IMR-90 (cell line): ENCODE measurements around the gene UGT1A3.

Experiments used
- BHLHE40 ChIP-seq: fragments of 150-350 bp; IDR thresholded peaks from 2 replicates; pipeline ENCODE4 v1.6.1; 2016; ENCODE audit warnings: mild to moderate bottlenecking, low read depth, low read length
- CTCF ChIP-seq: conservative IDR thresholded peaks from 2 replicates; pipeline ENCODE4 v1.5.1; 2012; ENCODE audit warnings: mild to moderate bottlenecking, low read depth, low read length, improper control_type of control experiment
- ELK1 ChIP-seq: fragments of 150-350 bp; IDR thresholded peaks from 2 replicates; pipeline ENCODE4 v1.6.1; 2016; ENCODE audit warnings: low read depth, mild to moderate bottlenecking, low read length, moderate library complexity, borderline replicate concordance
- FOS ChIP-seq: fragments of 150-350 bp; IDR thresholded peaks from 2 replicates; pipeline ENCODE4 v1.6.1; 2016; ENCODE audit warnings: low read depth, low read length
- MAFK ChIP-seq: IDR thresholded peaks from 2 replicates; pipeline ENCODE4 v1.6.1; 2012; ENCODE audit warnings: low read depth, low read length, improper control_type of control experiment
- MAZ ChIP-seq: IDR thresholded peaks from 2 replicates; pipeline ENCODE4 v1.6.1; 2012; ENCODE audit warnings: low read depth, mild to moderate bottlenecking, low read length, improper control_type of control experiment, moderate library complexity, borderline replicate concordance
- POLR2A ChIP-seq: IDR thresholded peaks from 2 replicates; pipeline ENCODE4 v1.6.1; 2012; ENCODE audit warnings: mild to moderate bottlenecking, low read depth, low read length
- RAD21 ChIP-seq: IDR thresholded peaks from 2 replicates; pipeline ENCODE4 v1.6.1; 2012; ENCODE audit warnings: low read length, improper control_type of control experiment
- RFX5 ChIP-seq: IDR thresholded peaks from 2 replicates; pipeline ENCODE4 v1.8.0; 2012; ENCODE audit warnings: low read depth, mild to moderate bottlenecking, low read length, moderate library complexity
- SMC3 ChIP-seq: fragments of 150-350 bp; IDR thresholded peaks from 2 replicates; pipeline ENCODE4 v1.6.1; 2016; ENCODE audit warnings: low read depth, mild to moderate bottlenecking, antibody characterized with exemption, low read length, moderate library complexity
- USF2 ChIP-seq: fragments of 150-350 bp; IDR thresholded peaks from 2 replicates; pipeline ENCODE4 v1.6.1; 2017; ENCODE audit warnings: mild to moderate bottlenecking, antibody characterized with exemption, low read length, low read depth

- TF ChIP-seq POLR2A (no peak), ELK1 (no peak), CTCF (no peak), USF2 (no peak), BHLHE40 (no peak), RFX5 (no peak), MAZ (no peak), RAD21 (no peak), SMC3 (no peak), FOS (no peak), MAFK (no peak)
These were observed 89.3 kb downstream of the UGT1A3 start for GRCh38 chr2:233817995-233818638.
